ENCODE data around the gene CDK9.

Gene CDK9

GRCh38 chr9:127761061-127761460, 24.8 kb upstream of the CDK9 start:
- H3K27ac Mint-ChIP-seq = no peak overlapping the region
- DNase-seq = no peak
- no peak overlapping the region for H3K4me3 Mint-ChIP-seq
- H3K36me3 Mint-ChIP-seq (ENCODE audit: low read depth) = no peaks in the 10 kb centered on the region
- TF ChIP-seq CTCF (IDR thresholded peaks at IDR 0.05) = no peak
- H3K4me1 Mint-ChIP-seq = peaks cover 52% of the 10 kb centered on the region
- peaks cover 45% of the 10 kb centered on the region for H3K27me3 Mint-ChIP-seq (ENCODE audit: low read depth, poor library complexity)
- H3K9me3 Mint-ChIP-seq = no peaks in the 10 kb centered on the region

GRCh38 chr9:127761491-127761956, 24.3 kb upstream of the CDK9 start:
- Mint-ChIP-seq H3K36me3 (ENCODE audit: low read depth) (no peaks in the 10 kb centered on the region), H3K4me1 (peaks cover 52% of the 10 kb centered on the region), H3K4me3 (no peak overlapping the region), H3K9me3 (no peaks in the 10 kb centered on the region), H3K27me3 (ENCODE audit: low read depth, poor library complexity) (peaks cover 40% of the 10 kb centered on the region), H3K27ac (no peak overlapping the region)
- no peak for DNase-seq
- TF ChIP-seq CTCF (IDR thresholded peaks at IDR 0.05) = no peak

- Mint-ChIP-seq H3K4me3 (peak overlapping the region; percentile 4), H3K27ac (no peak overlapping the region), H3K27me3 (ENCODE audit: low read depth, poor library complexity) (peaks cover 33% of the 10 kb centered on the region), H3K9me3 (no peaks in the 10 kb centered on the region), H3K4me1 (peaks cover 56% of the 10 kb centered on the region), H3K36me3 (ENCODE audit: low read depth) (no peaks in the 10 kb centered on the region)
- no peak for DNase-seq
- TF ChIP-seq CTCF (IDR thresholded peaks at IDR 0.05) = no peak
Observed at GRCh38 chr9:127762111-127762676, 23.6 kb upstream of the CDK9 start.

- H3K36me3 Mint-ChIP-seq (ENCODE audit: low read depth) = no peaks in the 10 kb centered on the region
- peak overlapping the region; percentile 48 for H3K27ac Mint-ChIP-seq
- peaks cover 68% of the 10 kb centered on the region for H3K4me1 Mint-ChIP-seq
- H3K4me3 Mint-ChIP-seq = no peak overlapping the region
- peak; percentile 31 for DNase-seq
- no peak for TF ChIP-seq CTCF (IDR thresholded peaks at IDR 0.05)
- peaks cover 20% of the 10 kb centered on the region for H3K27me3 Mint-ChIP-seq (ENCODE audit: low read depth, poor library complexity)
- H3K9me3 Mint-ChIP-seq = no peaks in the 10 kb centered on the region
Observed at GRCh38 chr9:127763918-127764384, 21.9 kb upstream of the CDK9 start.

GRCh38 chr9:127765418-127765817, 20.4 kb upstream of the CDK9 start:
- no peak for DNase-seq
- peaks cover 19% of the 10 kb centered on the region for H3K27me3 Mint-ChIP-seq (ENCODE audit: low read depth, poor library complexity)
- no peaks in the 10 kb centered on the region for H3K36me3 Mint-ChIP-seq (ENCODE audit: low read depth)
- H3K4me1 Mint-ChIP-seq = peaks cover 78% of the 10 kb centered on the region
- TF ChIP-seq CTCF (IDR thresholded peaks at IDR 0.05) = no peak
- H3K4me3 Mint-ChIP-seq = no peak overlapping the region
- peak overlapping the region; percentile 58 for H3K27ac Mint-ChIP-seq
- no peaks in the 10 kb centered on the region for H3K9me3 Mint-ChIP-seq

- TF ChIP-seq CTCF (IDR thresholded peaks at IDR 0.05) = no peak
- Mint-ChIP-seq H3K27ac (peak overlapping the region; percentile 72), H3K4me1 (peaks cover 71% of the 10 kb centered on the region), H3K4me3 (no peak overlapping the region), H3K9me3 (no peaks in the 10 kb centered on the region), H3K36me3 (ENCODE audit: low read depth) (no peaks in the 10 kb centered on the region), H3K27me3 (ENCODE audit: low read depth, poor library complexity) (peaks cover 16% of the 10 kb centered on the region)
- DNase-seq = no peak
Observed at GRCh38 chr9:127767410-127767809, 18.4 kb upstream of the CDK9 start.

All from nephron progenitor cell (in vitro differentiated cells).